ENCODE measurements around the gene MRE11.
"Not testable (repeated sequence)": the region's sequence is repeated elsewhere in the genome, so short reads cannot be mapped to it uniquely, and the experiment has no call there.

The MRE11 gene

DNA sequence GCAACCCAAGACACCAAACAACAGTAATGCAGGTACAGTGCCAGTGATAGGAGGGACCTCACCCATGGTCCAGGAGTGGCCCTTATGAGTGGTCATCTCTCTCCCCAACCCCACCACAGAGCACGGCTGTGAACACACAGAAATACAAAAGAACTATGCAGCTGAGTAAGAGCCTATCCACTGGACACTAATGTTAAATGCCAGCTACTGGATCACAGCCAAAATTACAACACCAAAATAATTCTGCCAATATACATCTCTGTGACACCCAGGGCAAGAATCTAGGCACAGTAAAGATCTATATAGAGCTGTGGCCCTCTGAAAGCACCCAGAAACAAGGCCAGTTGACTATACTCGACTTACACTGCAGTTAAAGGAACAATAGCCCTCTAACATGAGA, 69.6 kb downstream of the MRE11 start:
- DNase-seq (ENCODE audit: low read depth in 2 of 2), result no peak

DNA sequence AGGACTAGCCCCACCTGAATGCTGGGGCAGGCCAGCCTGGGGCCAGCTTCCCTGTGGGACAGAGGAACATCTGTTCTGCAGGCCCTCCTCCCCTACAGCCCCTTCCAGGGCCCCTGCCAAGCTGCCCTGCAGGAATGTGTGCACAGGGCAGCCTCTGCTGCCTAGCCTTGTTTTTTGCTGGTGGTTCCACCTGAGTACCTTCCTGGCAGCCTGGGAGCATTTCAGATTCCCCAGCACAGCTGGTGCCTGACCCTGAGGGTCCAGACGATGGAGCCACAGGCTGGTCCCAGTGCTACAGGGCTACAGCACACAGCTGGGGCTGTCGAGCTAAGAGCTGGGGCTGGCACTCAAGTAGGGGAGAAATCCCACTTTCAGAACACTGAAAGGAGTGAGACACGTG, 70.1 kb downstream of the MRE11 start:
- no peak for DNase-seq (ENCODE audit: low read depth in 2 of 2)

DNA sequence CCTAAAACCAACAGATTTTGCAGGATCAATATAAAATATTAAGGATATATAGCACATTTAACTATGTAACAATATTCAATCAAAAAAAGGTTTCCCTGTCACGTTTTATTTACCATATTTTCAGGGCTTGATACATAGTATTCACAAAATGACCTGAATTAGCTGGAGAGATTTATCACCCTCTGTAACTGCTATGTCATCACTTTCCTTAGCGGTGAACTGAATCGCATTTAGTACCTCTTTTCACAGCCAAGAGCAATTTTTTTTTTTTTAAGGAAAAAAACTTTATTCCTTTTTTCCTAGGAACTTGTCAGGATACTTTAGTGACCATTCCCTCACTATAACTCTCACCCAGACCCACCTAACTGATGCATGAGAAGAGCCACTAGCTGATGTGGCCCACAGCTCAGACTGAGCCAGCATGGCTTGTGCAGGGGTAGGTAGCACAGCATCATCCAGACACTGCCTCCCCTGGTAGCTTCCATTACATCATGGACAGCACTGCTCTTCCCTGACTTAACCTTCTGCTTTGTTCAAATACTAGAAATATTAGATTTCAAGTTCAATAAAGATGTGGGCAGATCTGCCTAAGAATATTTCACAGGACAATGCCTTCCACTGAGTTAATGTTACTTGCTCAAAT, 75.4 kb downstream of the MRE11 start:
- DNase-seq (ENCODE audit: low read depth in 2 of 2), result no peak

DNA sequence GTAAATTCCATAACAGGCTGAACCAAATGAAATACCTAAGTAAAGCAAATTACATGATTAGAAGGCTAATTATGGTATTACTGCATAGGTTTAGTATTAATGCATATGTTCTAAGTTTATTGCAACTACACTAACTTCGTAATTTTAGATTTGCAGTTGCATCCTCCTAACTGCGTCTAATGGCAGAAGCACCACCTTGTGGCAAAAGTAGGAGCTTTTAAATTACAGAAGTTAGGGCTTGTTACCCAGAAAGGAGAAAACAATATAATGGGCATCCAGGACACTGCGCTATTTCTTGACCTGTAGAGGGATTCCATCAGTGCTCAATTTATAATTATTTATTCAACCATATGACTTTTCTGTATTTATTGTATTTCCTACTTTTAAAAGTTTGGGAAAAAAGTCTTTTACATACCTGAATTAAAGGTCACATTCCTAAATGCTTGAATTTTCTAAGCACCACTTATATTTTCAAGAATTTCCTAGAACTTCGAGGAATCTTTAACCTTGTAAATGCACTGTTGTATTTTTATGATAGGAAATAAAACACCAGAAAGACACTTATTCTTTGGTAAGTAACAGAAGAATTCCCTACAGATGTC, 76.2 kb downstream of the MRE11 start:
- DNase-seq (ENCODE audit: low read depth in 2 of 2), result no peak

DNA sequence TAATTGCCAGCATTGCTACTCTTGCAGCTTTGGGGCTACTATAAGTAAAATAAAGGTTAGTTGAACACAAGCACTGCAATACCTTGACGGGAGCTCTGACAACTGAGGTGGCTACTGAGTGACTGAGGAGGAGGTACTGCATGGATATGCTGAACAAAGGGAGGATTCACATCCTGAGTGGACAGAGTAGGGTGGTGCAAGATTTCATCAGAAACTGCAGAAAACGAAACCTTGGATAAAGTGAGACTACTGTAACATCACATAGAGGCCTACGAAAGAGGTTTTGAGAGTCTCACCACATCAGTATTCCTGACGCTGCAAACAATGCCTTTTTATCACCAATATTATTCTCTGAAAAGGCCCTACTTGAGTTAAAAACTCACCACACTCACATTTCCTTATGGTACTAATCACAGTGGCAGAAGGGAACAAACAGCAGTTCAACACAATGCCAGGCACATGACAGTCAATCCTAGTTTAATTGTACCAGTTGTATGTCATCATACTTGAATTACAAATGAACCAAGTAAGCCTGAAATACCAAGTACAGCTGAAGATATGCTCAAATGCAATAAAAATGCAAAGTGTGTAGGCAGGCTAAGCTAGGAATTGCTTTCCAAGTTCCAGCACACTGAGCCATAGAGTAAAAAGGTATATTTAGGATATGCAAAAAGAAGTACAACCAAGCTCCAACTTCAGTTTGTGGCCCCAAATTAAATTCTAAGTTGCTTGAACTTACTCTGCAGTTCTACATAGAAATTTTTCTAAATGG, 88.4 kb downstream of the MRE11 start:
- DNase-seq (ENCODE audit: low read depth in 2 of 2), result no peak

DNA sequence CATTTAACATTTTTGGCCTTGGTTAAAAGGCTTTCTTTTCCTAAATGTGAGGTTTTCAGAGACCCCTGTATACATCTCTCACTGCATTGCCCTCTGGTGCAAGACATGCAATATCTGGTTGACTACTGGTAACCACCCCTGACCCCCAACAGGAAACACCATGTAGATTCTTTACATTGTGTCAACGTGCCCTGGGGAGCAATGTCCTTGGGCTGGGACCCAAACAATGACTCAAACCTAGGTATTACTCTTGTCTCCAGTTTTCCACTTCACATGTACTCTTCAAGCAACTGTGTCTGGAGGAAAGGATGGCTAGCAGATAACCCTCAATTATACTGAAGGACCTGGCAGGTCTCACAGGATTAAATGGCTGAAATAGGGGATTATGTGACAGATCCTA, 91.3 kb downstream of the MRE11 start:
- DNase-seq (ENCODE audit: low read depth in 2 of 2), result no peak

DNA sequence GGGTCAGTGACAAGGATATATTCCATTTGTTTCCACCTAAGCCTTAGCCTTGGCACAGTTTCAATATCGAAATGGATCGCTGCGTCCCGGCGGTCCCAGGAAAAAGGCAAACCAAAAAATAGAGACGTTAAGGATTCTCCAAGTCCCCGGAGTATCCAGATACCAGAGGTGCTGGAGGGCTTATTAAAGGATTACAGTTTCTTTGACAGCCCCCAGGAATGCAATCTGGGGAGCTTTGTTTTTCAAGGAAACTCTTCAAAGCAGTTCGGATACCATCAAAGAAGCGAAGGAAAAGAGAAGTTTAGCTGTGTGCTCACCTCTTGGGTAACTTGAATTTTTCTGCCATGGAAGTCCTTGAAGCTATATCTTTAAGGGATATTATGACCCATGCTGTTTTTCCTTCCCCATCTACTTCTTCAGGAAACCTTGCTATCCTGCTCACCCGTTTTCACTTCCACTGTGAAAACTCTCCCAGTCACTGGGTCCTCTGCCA, 91.8 kb downstream of the MRE11 start:
- no peak for DNase-seq (ENCODE audit: low read depth in 2 of 2)

DNA sequence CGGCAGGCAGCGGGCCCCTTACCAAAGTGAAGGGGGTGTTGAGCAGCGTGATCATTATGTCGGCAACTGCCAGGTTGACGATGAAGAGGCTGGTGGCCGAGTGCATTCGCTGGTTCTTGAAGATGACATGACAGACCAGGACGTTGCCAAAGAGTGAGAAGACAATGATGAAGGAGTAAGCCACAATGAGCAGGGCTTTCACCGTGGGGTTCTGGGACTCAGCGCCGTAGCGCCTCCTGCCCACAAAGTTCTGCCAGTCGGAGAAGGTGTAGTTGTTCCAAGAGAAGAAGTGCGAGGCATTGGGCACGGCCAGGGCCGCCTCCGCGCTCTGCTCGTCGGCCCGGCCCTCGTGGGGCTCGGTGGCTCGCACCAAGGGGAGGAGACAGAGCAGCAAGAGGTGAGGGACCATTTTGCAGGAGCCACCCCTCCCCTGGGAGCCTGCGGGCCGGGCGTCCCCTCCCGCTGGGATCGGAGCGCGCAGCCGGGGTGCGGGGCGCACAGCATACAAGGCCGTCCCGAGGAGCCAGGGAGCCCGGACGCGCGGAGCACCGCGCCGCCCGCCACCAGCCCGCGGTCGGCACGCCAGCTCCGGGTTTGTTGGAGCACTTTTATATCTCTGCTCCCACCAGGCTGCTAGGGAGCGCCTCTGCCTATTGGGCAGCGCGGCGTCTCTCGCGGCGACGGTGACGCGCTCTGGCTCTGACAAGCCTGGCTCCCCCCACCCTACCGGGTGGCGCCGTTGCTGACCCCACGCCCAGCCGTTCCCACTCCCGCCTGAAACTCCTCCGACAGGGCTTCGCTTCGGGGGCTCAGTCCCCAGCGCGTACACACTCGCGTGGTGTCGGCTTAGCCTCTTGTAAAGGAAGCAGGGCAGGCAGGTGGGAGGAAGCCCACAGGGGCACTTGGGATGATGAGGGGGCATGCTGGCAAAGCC, 92.5 kb downstream of the MRE11 start, which contains the start of gene GPR83:
Gene GPR83, minus strand, starts transcription at position 581 of the 934 bp plus-strand sequence. Its CDS starts 172 bp downstream, at position 409.
- DNase-seq (ENCODE audit: low read depth in 2 of 2), result no peak

DNA sequence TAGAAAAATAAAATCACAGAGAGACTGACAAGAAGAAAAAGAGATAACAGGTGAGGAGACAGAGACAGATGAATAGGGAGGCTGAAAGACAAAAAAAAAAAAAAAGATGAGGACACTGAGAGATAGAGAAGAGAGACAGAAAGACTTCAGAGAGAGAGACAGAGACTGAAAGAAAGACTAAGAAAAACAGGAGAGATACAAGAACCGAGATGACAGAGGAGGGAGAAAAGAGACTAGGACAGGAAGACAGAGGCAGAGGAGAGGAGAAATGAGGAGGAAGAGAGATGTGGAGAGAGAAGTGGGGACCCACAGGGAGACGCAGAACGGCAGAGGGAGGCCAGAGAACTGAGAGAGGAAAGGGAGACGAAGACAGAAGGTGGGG, 93.2 kb downstream of the MRE11 start:
- no peak for DNase-seq (ENCODE audit: low read depth in 2 of 2)

DNA sequence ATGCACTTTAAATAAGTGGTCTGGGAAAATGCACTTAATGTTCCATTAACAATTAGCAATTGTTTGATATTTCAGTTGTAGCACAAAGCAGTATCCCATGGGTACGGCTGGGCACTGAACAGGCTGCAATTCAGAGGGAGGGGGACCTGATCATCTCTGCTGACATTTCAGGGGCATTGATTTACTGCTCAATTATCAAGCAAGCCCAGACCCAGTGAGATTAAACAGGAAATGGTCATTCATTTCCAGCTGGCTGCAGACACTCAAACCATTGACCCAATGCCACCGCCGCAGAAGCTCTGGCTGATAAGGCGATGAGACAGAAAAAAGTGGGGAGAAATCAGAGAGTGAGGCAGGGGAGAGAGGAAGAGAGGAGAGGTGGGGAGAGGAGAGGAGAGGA, 93.6 kb downstream of the MRE11 start:
- no peak for DNase-seq (ENCODE audit: low read depth in 2 of 2)

DNA sequence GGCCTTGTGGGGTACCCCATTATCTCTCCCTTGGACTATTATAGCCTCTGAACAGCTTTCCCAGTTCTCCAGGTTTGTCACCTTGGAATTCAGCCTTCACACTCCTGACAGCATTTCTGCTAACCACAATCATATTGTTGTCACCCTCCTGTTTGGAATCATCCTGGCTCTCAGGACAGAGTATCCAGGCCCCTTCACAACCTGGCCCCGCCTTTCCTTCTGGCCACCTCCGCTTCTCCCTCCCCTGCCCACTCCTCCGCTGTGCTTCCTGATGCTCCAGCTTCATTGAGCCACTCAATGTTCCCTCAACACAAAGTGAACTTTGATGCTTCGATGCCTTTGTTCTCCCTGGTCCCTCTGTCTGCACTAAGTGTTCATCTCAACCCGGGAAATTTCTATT, 95.5 kb downstream of the MRE11 start:
- no peak for DNase-seq (ENCODE audit: low read depth in 2 of 2)

DNA sequence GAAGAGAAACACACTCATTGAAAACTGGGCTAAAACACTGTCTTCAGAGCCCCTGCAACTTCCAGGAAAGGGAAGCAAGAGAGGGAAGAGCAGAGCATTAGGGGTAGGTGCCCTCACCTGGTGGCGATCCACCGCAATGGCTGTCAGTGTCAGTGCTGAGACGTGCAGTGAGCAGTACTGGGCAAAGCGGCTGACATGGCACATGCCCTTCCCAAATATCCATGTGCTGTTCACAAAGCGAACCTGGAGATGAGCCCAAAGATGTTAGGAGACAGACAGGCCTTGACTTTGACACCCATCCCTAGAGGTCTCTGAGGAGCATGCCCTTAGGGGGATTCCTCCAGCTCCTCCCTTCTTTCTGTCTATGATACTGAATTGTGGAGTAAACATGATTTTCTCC, 97.4 kb downstream of the MRE11 start:
- no peak for DNase-seq (ENCODE audit: low read depth in 2 of 2)

DNA sequence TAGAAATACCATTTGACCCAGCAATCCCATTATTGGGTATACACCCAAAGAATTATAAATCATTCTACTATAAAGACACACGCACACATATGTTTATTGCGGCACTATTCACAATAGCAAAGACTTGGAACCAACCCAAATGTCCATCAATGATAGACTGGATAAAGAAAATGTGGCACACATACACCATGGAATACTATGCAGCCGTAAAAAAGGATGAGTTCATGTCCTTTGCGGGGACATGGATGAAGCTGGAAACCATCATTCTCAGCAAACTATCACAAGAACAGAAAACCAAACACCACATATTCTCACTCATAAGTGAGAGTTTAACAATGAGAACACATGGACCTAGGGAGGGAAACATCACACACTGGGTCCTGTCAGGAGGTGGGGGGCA, 101.7 kb downstream of the MRE11 start:
- not testable (repeated sequence) for DNase-seq (ENCODE audit: low read depth in 2 of 2)

DNA sequence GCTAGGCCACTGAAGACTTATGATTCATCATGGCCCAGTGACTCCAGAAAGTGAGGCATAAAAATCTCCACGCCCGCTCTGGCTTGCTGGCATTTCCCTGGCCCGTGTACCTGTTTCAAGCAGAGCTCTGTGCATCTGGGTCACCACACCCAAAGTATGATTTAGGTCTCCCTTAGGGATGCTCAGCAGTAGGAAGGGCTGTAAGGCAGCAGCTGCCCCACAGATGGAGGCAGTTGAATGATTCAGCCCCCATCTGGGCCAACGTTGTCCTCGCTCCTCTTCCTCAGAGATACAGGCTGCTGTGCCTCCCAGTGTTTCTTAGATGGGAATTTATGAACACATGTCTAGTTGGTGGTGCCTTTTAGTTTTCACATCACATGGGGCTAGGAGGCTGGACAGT, 114.0 kb downstream of the MRE11 start:
- DNase-seq (ENCODE audit: low read depth in 2 of 2), result no peak

DNA sequence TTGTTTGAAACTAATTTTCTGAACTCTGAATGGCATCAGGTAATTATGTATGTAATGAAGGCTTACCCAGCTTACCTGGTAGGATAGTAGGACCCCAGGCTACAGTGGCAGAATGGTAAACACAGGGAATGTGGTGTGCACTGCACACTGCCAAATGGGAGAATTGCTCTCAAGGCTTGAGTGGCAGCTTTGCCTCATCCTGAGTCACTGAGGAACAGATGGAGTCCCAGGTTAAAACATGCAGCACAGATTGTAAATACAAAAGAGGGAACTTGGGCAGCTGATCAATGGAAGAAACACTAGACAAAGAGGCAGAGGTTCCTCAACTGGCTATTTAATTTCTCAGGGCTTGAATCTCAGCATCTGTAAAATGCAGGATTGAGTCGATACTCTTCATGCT, 116.8 kb downstream of the MRE11 start:
- no peak for DNase-seq (ENCODE audit: low read depth in 2 of 2)

DNA sequence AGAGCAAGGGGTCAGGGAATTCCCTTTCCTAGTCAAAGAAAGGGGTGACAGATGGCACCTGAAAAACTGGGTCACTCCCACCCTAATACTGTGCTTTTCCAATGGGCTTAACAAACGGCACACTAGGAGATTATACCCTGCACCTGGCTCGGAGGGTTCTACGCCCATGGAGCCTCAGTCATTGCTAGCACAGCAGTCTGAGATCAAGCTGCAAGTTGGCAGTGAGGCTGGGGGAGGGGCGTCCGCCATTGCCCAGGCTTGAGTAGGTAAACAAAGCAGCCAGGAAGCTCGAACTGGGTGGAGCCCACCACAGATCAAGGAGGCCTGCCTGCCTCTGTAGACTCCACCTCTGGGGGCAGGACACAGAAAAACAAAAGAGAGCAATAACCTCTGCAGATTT, 123.1 kb downstream of the MRE11 start:
- not testable (repeated sequence) for DNase-seq (ENCODE audit: low read depth in 2 of 2)

All from stimulated activated CD8-positive, alpha-beta memory T cell treated with anti-CD3 and anti-CD28 coated beads, Interleukin-15, amount 100 ng/mL, for 48 hours (primary cell).